ENCODE measurements around the gene ABCC5.

The ABCC5 gene

GRCh38 chr3:183917776-183918175 is 99.9 kb downstream of the ABCC5 start:
- no peak overlapping the region for H3K4me3 ChIP-seq (ENCODE audit: low read depth, low read length)
- no peak overlapping the region for H3K27ac ChIP-seq (ENCODE audit: extremely low read depth, low read depth, low read length)
- H3K9me3 ChIP-seq (ENCODE audit: control insufficient read depth, insufficient read depth, low read depth, low read length): no peaks in the 10 kb centered on the region
- TF ChIP-seq ZNF654 (tag by site-specific recombination; IDR thresholded peaks at IDR 0.05; ENCODE audit: low read depth): no peak
- 0 out of 2 replicates have a peak, but pooled peaks have one; percentile 16 for TF ChIP-seq SCRT2 (tag by site-specific recombination; IDR thresholded peaks at IDR 0.05)
- no peak for TF ChIP-seq BCL11A (tag by site-specific recombination; IDR thresholded peaks at IDR 0.05; ENCODE audit: low read depth)
- no peak for TF ChIP-seq PRDM10 (tag by site-specific recombination; IDR thresholded peaks at IDR 0.05)
- CTCF ChIA-PET: interaction anchor here (1.0 to 1.3 kb wide), 2 partner anchors 33 to 61 kb away, joined by 3 to 4 read pairs; no protein-coding TSS in a partner anchor
- peaks cover 0 to 26% of the 10 kb centered on the region in 2 experiments; a peak in 1 of 3 replicates for H3K36me3 ChIP-seq (ENCODE audit: control insufficient read depth in 2 of 2, insufficient read depth in 1 of 2, low read length in 2 of 2)
- H3K4me1 ChIP-seq (ENCODE audit: control insufficient read depth, insufficient read depth, low read length): no peaks in the 10 kb centered on the region
- POLR2A ChIA-PET: no interaction called here

- POLR2A ChIA-PET: no interaction called here
- Histone ChIP-seq H3K27ac (ENCODE audit: extremely low read depth, low read depth, low read length) (no peak overlapping the region), H3K4me1 (ENCODE audit: control insufficient read depth, insufficient read depth, low read length) (no peaks in the 10 kb centered on the region), H3K9me3 (ENCODE audit: control insufficient read depth, insufficient read depth, low read depth, low read length) (no peaks in the 10 kb centered on the region), H3K36me3 (ENCODE audit: control insufficient read depth in 2 of 2, insufficient read depth in 1 of 2, low read length in 2 of 2) (peaks cover 0 to 4% of the 10 kb centered on the region in 2 experiments; a peak in 1 of 3 replicates), H3K4me3 (ENCODE audit: low read depth, low read length) (no peak overlapping the region)
- CTCF ChIA-PET: no interaction called here
- TF ChIP-seq ZBTB17 (tag by site-specific recombination; IDR thresholded peaks at IDR 0.05) (no peak), ZXDB (tag by site-specific recombination; IDR thresholded peaks at IDR 0.05) (no peak), INSM2 (tag by site-specific recombination; IDR thresholded peaks at IDR 0.05) (no peak), ZNF146 (tag by site-specific recombination; IDR thresholded peaks at IDR 0.05) (no peak), ZNF692 (tag by site-specific recombination; IDR thresholded peaks at IDR 0.05) (no peak), PRDM2 (tag by site-specific recombination; IDR thresholded peaks at IDR 0.05; ENCODE audit: borderline replicate concordance) (no peak), ZNF354C (tag by site-specific recombination; IDR thresholded peaks at IDR 0.05; ENCODE audit: borderline replicate concordance, low read depth) (no peak), ZNF670 (tag by site-specific recombination; IDR thresholded peaks at IDR 0.05; ENCODE audit: low read depth) (no peak), ZNF518A (tag by site-specific recombination; conservative IDR thresholded peaks at IDR 0.05; ENCODE audit: low read depth) (no peak), ZNF510 (tag by site-specific recombination; IDR thresholded peaks at IDR 0.05; ENCODE audit: insufficient replicate concordance) (no peak), KLF9 (tag by site-specific recombination; IDR thresholded peaks at IDR 0.05; ENCODE audit: low read depth) (no peak), ZNF707 (tag by site-specific recombination; IDR thresholded peaks at IDR 0.05) (no peak)
Measured at GRCh38 chr3:183914856-183915255, 102.8 kb downstream of the ABCC5 start.
